Gastroesophageal sphincter (tissue), 4 donors: ENCODE results near the gene ZNF385D. TPM values are rescaled to one million over a fixed set of nuclear protein-coding genes. Genes with fewer than 3 reads are reported as not detected.

Experiments
- ATAC-seq: fragments of 150-250 bp; one replicate; pipeline ENCODE4 v1.9.1; 2016; ENCODE audit warnings: mild to moderate bottlenecking, moderate library complexity
- H3K27ac ChIP-seq, 4 donors: fragments of 200-600 bp; sonication (generic) in 3 of 4; 1 replicate in 3 of 4; 2 replicates in 1 of 4; pipeline ENCODE4 v1.5.1; 2016 to 2019
- H3K27me3 ChIP-seq: fragments of 200-600 bp; sonication (generic); one replicate; pipeline ENCODE4 v1.5.1; 2019
- H3K36me3 ChIP-seq, 2 donors: fragments of 200-600 bp; sonication (generic); one replicate each; pipeline ENCODE4 v1.5.1; 2019; ENCODE audit warnings: control low read depth in 1 of 2
- H3K4me1 ChIP-seq, 3 donors: fragments of 200-600 bp; sonication (generic); 1 replicate in 2 of 3; 2 replicates in 1 of 3; pipeline ENCODE4 v1.5.1; 2016 to 2019; ENCODE audit warnings: control low read depth in 2 of 3
- H3K4me3 ChIP-seq, 2 donors: fragments of 200-600 bp; sonication (generic); one replicate each; pipeline ENCODE4 v1.5.1; 2019; ENCODE audit warnings: mild to moderate bottlenecking in 1 of 2, moderate library complexity in 1 of 2
- H3K9me3 ChIP-seq, 3 donors: fragments of 200-600 bp; sonication (generic); one replicate each; pipeline ENCODE4 v1.5.1; 2017 to 2019; ENCODE audit warnings: control low read depth in 2 of 3
- EP300 ChIP-seq: sonication (generic); formaldehyde crosslinking; IDR thresholded peaks from one replicate; pipeline ENCODE4 v1.6.1; 2017; ENCODE audit warnings: antibody characterized with exemption, mild to moderate bottlenecking
- POLR2A ChIP-seq, 2 donors: fragments of 450-650 bp; IDR thresholded peaks; one replicate each; pipeline ENCODE4 v1.6.1; 2017; ENCODE audit warnings: antibody characterized with exemption in 2 of 2, mild to moderate bottlenecking in 2 of 2, moderate library complexity in 1 of 2
- POLR2AphosphoS5 ChIP-seq: sonication (generic); formaldehyde crosslinking; IDR thresholded peaks from one replicate; pipeline ENCODE4 v1.6.1; 2017; ENCODE audit warnings: antibody characterized with exemption
- WGBS, 2 donors: methylation state at CpG; one replicate each; pipeline ENCODE4 v1.1.5; 2018; ENCODE audit warnings: low coverage in 1 of 2; 5-methylcytosine and 5-hydroxymethylcytosine counted together
- total RNA-seq, 4 donors: library from RNA; depleted of rRNA; stranded (reverse); fragments of >200 nt; gene quantifications; one replicate each; pipeline ENCODE4 v1.1.0, GENCODE V29; 2016
- TF ChIP-seq, protein P1 (sequence below), 4 experiments: fragments of 200-600 bp in 2 of 4; fragments of 450-650 bp in 2 of 4; sonication (generic) in 1 of 4; IDR thresholded peaks; one replicate each; pipeline ENCODE4 v1.5.1; 2017 to 2019; ENCODE audit warnings: antibody characterized with exemption in 4 of 4, mild to moderate bottlenecking in 2 of 4, moderate library complexity in 2 of 4

Gene ZNF385D
- total RNA-seq, 4 donors from 2014 or later = 8.1 to 17.9 (median 11.3) TPM

DNA sequence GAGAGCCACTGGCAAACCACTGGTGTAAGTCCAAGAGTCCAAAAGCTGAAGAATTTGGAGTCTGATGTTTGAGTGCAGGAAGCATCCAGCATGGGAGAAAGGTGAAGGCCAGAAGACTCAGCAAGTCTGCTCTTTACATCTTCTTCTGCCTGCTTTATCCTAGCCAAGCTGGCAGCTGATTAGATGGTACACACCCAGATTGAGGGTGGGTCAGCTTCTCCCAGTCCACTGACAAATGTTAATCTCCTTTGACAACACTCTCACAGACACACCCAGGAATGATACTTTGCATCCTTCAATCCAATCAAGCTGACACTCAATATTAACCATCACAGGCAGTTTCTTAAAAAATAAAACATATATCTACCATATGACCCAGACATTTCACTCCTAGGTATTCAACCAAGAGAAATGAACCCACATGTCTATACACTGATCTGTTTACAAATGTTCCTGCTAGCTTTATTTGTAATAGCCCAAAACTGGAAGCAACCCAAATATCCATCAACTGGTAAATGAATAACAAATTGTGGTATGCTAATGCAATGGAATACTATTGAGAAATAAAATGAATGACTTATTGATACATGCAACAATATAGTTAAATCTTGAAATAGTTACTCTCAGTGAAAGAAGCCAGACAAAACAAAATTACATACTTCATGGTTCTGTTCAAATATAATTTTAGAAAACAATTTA lies 373.8 kb downstream of the ZNF385D start:
- Histone ChIP-seq H3K27me3 (no peaks in the 10 kb centered on the region), H3K4me1 (no peaks in the 10 kb centered on the region), H3K9me3 (no peaks in the 10 kb centered on the region), H3K4me3 (no peak overlapping the region), H3K36me3 (no peaks in the 10 kb centered on the region), H3K27ac (no peak overlapping the region)
- ATAC-seq = no peak
- TF ChIP-seq EP300 = no peak
- TF ChIP-seq POLR2A (IDR thresholded peaks at IDR 0.05) = no peak
- no peak for TF ChIP-seq POLR2AphosphoS5
- TF ChIP-seq, protein P1, sequence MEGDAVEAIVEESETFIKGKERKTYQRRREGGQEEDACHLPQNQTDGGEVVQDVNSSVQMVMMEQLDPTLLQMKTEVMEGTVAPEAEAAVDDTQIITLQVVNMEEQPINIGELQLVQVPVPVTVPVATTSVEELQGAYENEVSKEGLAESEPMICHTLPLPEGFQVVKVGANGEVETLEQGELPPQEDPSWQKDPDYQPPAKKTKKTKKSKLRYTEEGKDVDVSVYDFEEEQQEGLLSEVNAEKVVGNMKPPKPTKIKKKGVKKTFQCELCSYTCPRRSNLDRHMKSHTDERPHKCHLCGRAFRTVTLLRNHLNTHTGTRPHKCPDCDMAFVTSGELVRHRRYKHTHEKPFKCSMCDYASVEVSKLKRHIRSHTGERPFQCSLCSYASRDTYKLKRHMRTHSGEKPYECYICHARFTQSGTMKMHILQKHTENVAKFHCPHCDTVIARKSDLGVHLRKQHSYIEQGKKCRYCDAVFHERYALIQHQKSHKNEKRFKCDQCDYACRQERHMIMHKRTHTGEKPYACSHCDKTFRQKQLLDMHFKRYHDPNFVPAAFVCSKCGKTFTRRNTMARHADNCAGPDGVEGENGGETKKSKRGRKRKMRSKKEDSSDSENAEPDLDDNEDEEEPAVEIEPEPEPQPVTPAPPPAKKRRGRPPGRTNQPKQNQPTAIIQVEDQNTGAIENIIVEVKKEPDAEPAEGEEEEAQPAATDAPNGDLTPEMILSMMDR (IDR thresholded peaks at IDR 0.05) = no peak

DNA sequence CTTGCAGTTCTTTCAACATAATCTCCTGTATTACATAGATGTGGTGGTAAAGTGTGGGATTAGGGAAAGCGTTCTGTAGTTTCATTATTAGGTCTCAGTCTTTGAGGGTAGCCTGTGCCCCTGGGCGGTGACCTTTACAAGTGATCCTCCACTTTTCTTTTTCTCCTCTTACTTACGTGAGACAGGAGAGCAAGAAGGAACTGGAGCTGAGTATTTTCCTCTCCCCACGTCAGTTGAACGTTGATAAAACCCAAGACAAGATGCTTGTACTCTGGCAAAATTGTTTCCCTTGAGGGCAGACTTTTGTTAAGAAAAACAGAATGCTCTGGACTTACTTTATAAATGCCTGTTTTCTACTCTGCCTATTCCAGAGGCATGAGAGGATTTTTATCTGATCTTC lies 378.7 kb downstream of the ZNF385D start:
- H3K36me3 ChIP-seq = no peaks in the 10 kb centered on the region
- ATAC-seq = no peak
- no peak for TF ChIP-seq POLR2A (IDR thresholded peaks at IDR 0.05)
- no peak for TF ChIP-seq POLR2AphosphoS5
- TF ChIP-seq, protein P1 (IDR thresholded peaks at IDR 0.05) = no peak
- no peak for TF ChIP-seq EP300
- no peaks in the 10 kb centered on the region for H3K27me3 ChIP-seq
- WGBS, 2 donors = 78% methylated on average over 4 of the region's 5 CpGs; no CpG with 5 or more reads in 1 of the 2 donors
- no peaks in the 10 kb centered on the region for H3K9me3 ChIP-seq
- no peaks in the 10 kb centered on the region for H3K4me1 ChIP-seq
- H3K27ac ChIP-seq = no peak overlapping the region
- H3K4me3 ChIP-seq = no peak overlapping the region
